ENCODE data around the gene SERPINA1. TPM values are rescaled to one million over a fixed set of nuclear protein-coding genes. Genes with fewer than 3 reads are reported as not detected.

The SERPINA1 gene
- total and polyA plus RNA-seq, 2 donors (not counting 1 experiment from before 2014, with no cell fraction given) = 0.69 to 6.8 TPM

DNA sequence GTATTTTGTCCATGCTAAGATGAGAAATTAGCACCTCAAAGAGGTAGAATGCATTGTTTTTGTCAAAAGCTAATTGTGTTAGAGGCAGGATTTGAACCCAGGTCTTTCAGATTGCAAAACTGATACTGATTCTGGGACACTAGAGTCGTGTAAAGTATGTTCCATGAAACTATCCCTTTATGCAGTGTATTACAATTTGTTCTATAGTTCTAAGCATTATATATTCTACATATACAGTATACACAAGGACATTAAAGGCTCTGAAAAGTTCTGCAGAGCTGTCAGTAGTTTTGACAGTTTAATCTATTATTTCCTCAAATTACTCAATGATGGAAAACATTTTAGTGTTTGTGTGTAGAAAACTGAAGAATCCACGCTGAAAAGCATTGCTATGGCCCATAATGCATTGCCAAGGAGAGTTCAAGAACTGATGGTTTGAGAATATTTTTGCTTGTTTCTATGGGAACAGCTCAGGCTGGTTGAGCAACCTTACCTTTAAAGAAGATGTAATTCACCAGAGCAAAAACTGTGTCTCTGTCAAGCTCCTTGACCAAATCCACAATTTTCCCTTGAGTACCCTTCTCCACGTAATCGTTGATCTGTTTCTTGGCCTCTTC, 6.2 kb downstream of the SERPINA1 start:
- 65% methylated on average over 2 of the region's 4 CpGs for WGBS (ENCODE audit: insufficient coverage)
- no peak overlapping the region for H3K4me3 ChIP-seq (ENCODE audit: control extremely low read depth in 1 of 5, extremely low read depth in 1 of 5, insufficient read depth in 1 of 5, low read depth in 2 of 5, low read length in 4 of 5)
- H3K4me2 ChIP-seq (replicated peaks; ENCODE audit: low read depth, low read length, poor library complexity, severe bottlenecking) = no peak overlapping the region
- ATAC-seq (ENCODE audit: low read depth) (no peak), DNase-seq (no peak)
- CTCF ChIA-PET = interaction anchor here (0.5 kb wide), 1 partner anchor 315 kb away, joined by 3 read pairs; no protein-coding TSS in a partner anchor
- no peaks in the 10 kb centered on the region for H3K36me3 ChIP-seq (replicated peaks in 1 of 2; ENCODE audit: control extremely low read depth in 1 of 2, control insufficient read depth in 1 of 2, extremely low read depth in 1 of 2, insufficient read depth in 2 of 2, low read length in 1 of 2)
- no peaks in the 10 kb centered on the region for H3K4me1 ChIP-seq (ENCODE audit: control insufficient read depth in 2 of 2, insufficient read depth in 2 of 2, low read length in 2 of 2)
- H3K4me3 Mint-ChIP-seq = no peak overlapping the region
- intact Hi-C loops (cut with micrococcal nuclease) = no loop called here
- no peaks in the 10 kb centered on the region for H4K20me1 ChIP-seq (ENCODE audit: control insufficient read depth, insufficient read depth, low read length, poor library complexity, severe bottlenecking)
- no peak overlapping the region for H3K27ac Mint-ChIP-seq
- H3K9me3 Mint-ChIP-seq (ENCODE audit: insufficient read depth) = no peaks in the 10 kb centered on the region
- POLR2A ChIA-PET = no interaction called here
- H3K27me3 Mint-ChIP-seq = peaks cover 9% of the 10 kb centered on the region
- H3K4me1 Mint-ChIP-seq = no peaks in the 10 kb centered on the region
- no peak overlapping the region for H2AFZ ChIP-seq (ENCODE audit: insufficient read depth, low read depth, low read length, poor library complexity, severe bottlenecking)
- peaks cover 0 to 3% (median 0%) of the 10 kb centered on the region in 3 donors for H3K9me3 ChIP-seq (ENCODE audit: control extremely low read depth in 1 of 3, control insufficient read depth in 2 of 3, insufficient read depth in 1 of 3, low read length in 2 of 3)
- H3K9ac ChIP-seq (ENCODE audit: low read length) = no peak overlapping the region
- H3K27me3 ChIP-seq (replicated peaks in 1 of 4; ENCODE audit: control extremely low read depth in 1 of 4, control insufficient read depth in 3 of 4, insufficient read depth in 4 of 4, low read length in 3 of 4) = no peaks in the 10 kb centered on the region
- H3K79me2 ChIP-seq (ENCODE audit: control insufficient read depth, insufficient read depth, low read length) = no peaks in the 10 kb centered on the region
- TF ChIP-seq EZH2 (IDR thresholded peaks at IDR 0.05; ENCODE audit: borderline replicate concordance, insufficient read depth, low read depth, low read length, poor library complexity, severe bottlenecking) = no peak
- TF ChIP-seq, protein P1, sequence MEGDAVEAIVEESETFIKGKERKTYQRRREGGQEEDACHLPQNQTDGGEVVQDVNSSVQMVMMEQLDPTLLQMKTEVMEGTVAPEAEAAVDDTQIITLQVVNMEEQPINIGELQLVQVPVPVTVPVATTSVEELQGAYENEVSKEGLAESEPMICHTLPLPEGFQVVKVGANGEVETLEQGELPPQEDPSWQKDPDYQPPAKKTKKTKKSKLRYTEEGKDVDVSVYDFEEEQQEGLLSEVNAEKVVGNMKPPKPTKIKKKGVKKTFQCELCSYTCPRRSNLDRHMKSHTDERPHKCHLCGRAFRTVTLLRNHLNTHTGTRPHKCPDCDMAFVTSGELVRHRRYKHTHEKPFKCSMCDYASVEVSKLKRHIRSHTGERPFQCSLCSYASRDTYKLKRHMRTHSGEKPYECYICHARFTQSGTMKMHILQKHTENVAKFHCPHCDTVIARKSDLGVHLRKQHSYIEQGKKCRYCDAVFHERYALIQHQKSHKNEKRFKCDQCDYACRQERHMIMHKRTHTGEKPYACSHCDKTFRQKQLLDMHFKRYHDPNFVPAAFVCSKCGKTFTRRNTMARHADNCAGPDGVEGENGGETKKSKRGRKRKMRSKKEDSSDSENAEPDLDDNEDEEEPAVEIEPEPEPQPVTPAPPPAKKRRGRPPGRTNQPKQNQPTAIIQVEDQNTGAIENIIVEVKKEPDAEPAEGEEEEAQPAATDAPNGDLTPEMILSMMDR (IDR thresholded peaks at IDR 0.05) = no peak
- H3K27ac ChIP-seq (ENCODE audit: low read length in 2 of 2) = no peak overlapping the region

DNA sequence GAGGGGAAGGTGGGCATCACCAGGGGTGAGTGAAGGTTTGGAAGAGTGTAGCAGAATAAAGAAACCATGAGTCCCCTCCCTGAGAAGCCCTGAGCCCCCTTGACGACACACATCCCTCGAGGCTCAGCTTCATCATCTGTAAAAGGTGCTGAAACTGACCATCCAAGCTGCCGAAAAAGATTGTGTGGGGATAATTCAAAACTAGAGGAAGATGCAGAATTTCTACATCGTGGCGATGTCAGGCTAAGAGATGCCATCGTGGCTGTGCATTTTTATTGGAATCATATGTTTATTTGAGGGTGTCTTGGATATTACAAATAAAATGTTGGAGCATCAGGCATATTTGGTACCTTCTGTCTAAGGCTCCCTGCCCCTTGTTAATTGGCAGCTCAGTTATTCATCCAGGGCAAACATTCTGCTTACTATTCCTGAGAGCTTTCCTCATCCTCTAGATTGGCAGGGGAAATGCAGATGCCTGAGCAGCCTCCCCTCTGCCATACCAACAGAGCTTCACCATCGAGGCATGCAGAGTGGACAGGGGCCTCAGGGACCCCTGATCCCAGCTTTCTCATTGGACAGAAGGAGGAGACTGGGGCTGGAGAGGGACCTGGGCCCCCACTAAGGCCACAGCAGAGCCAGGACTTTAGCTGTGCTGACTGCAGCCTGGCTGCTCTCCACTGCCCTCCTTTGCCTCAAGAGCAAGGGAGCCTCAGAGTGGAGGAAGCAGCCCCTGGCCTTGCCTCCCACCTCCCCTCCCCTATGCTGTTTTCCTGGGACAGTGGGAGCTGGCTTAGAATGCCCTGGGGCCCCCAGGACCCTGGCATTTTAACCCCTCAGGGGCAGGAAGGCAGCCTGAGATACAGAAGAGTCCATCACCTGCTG, 7.0 kb downstream of the SERPINA1 start:
- Histone ChIP-seq H3K9me3 (ENCODE audit: control extremely low read depth in 1 of 3, control insufficient read depth in 2 of 3, insufficient read depth in 1 of 3, low read length in 2 of 3) (peaks cover 0 to 3% (median 0%) of the 10 kb centered on the region in 3 donors), H2AFZ (ENCODE audit: insufficient read depth, low read depth, low read length, poor library complexity, severe bottlenecking) (no peak overlapping the region), H3K27ac (ENCODE audit: low read length in 2 of 2) (no peak overlapping the region), H3K9ac (ENCODE audit: low read length) (no peak overlapping the region), H3K79me2 (ENCODE audit: control insufficient read depth, insufficient read depth, low read length) (no peaks in the 10 kb centered on the region), H3K4me1 (ENCODE audit: control insufficient read depth in 2 of 2, insufficient read depth in 2 of 2, low read length in 2 of 2) (no peaks in the 10 kb centered on the region), H3K4me2 (replicated peaks; ENCODE audit: low read depth, low read length, poor library complexity, severe bottlenecking) (no peak overlapping the region), H4K20me1 (ENCODE audit: control insufficient read depth, insufficient read depth, low read length, poor library complexity, severe bottlenecking) (no peaks in the 10 kb centered on the region), H3K36me3 (replicated peaks in 1 of 2; ENCODE audit: control extremely low read depth in 1 of 2, control insufficient read depth in 1 of 2, extremely low read depth in 1 of 2, insufficient read depth in 2 of 2, low read length in 1 of 2) (no peaks in the 10 kb centered on the region), H3K27me3 (replicated peaks in 1 of 4; ENCODE audit: control extremely low read depth in 1 of 4, control insufficient read depth in 3 of 4, insufficient read depth in 4 of 4, low read length in 3 of 4) (no peaks in the 10 kb centered on the region), H3K4me3 (ENCODE audit: control extremely low read depth in 1 of 5, extremely low read depth in 1 of 5, insufficient read depth in 1 of 5, low read depth in 2 of 5, low read length in 4 of 5) (no peak overlapping the region)
- Mint-ChIP-seq H3K9me3 (ENCODE audit: insufficient read depth) (no peaks in the 10 kb centered on the region), H3K27ac (no peak overlapping the region), H3K4me1 (no peaks in the 10 kb centered on the region), H3K4me3 (no peak overlapping the region), H3K27me3 (peaks cover 9% of the 10 kb centered on the region)
- intact Hi-C loops (cut with micrococcal nuclease) = no loop called here
- DNase-seq = no peak
- TF ChIP-seq EZH2 (IDR thresholded peaks at IDR 0.05; ENCODE audit: borderline replicate concordance, insufficient read depth, low read depth, low read length, poor library complexity, severe bottlenecking) = no peak
- TF ChIP-seq, protein P1 (IDR thresholded peaks at IDR 0.05) = no peak
- ATAC-seq (ENCODE audit: low read depth) = no peak
- ChIA-PET CTCF (no interaction called here), POLR2A (no interaction called here)
- WGBS (ENCODE audit: insufficient coverage) = 87% methylated on average over 7 of the region's 7 CpGs

All from B cell (primary cell).